HG03159 (cell line): Measurements from ENCODE around the gene ZNF14.
"Not testable (repeated sequence)": the region's sequence is repeated elsewhere in the genome, so short reads cannot be mapped to it uniquely, and the experiment has no call there.

Experiments used
- ATAC-seq: cut with Tn5 transposase; IDR thresholded peaks from one replicate; pipeline ENCODE4 v1.9.1; 2021; ENCODE audit warnings: mild to moderate bottlenecking, moderate library complexity; ENCODE audit not compliant: unreplicated experiment

Gene ZNF14

DNA sequence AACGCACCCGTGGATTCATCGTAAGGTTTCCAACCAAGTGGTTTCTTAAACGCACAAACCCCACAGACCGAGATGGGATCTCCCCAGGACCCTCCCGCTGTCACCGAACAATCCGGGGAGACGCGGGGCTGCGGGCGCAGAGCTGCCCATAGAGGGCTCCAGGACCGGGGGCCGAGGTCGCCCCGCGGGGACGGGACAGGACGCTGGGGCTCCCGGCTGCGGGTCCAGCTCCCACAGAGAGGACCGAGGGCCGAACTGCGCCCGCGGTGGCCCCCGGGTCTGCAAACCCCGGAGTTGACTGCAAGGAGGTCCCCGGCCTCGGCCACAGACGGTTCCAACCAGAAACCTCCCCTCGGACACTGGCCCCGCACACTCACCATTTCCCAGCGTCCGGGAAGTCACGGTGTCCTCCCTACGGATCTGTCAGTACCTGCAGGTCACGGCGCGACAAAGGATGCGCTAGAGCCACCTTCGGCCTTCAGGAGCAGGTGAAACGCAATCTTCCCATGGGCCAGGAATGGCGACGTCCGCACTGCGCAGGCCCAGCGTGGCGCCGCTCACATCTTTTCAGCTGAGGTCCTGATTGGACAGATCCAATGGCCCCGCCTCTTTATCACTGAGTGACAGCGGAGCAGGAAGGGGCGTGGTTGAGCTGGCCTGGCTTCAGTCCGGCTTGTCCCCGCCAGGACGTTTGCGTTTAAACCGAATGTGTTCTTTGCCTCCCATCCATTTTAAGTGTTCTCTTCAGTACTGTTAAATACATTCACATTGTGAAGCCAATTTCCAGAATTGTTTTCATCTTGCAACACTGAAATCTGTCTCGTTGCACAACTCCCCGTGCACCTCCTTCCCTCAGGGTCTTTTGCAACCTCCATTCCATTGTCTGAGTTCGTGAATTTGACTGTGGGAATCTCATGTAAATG lies at the start of gene ZNF14:
ZNF14 (minus strand) TSS at position 534 of the 923 bp plus-strand sequence; CDS start at position 380, 154 bp downstream.
- peak; percentile 99 for ATAC-seq

DNA sequence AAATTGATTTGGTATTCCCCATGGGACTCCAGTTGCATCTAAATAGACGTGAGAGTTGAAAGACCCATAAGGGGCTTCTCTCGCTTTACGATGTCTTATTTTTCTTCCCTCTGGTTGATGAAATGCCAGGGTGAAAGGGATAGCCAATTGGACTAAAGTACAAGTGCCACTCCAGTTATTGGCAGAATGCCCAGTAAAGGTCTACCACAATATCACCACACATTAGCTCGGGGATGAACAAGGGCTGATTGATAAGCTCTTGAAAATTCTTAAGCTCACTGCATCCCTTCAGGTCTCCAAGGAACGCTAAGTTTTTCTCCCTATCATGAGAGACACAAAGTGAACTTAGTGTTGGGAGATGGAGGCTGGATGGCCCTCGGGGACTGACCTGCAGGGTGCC lies 48.9 kb upstream of the ZNF14 start:
- not testable (repeated sequence) for ATAC-seq

DNA sequence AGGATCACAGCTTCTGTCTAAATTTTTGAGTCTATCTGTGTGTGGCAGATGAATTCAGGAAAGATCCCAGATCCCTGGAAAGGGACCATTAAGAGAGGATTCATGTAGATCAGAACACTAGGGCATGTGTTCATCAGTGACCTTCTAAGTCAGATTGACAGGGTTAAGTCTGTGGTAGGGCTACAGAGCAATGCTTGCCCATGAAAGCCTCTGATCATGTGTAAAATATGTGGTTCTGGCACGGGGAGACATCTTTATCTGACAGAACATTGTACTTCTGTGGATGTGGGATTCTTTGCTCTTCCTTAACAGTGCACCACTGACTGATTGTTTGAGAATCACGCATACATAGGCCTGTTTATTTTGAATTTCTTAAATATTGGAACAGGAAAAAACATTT lies 45.8 kb upstream of the ZNF14 start:
- no peak for ATAC-seq

DNA sequence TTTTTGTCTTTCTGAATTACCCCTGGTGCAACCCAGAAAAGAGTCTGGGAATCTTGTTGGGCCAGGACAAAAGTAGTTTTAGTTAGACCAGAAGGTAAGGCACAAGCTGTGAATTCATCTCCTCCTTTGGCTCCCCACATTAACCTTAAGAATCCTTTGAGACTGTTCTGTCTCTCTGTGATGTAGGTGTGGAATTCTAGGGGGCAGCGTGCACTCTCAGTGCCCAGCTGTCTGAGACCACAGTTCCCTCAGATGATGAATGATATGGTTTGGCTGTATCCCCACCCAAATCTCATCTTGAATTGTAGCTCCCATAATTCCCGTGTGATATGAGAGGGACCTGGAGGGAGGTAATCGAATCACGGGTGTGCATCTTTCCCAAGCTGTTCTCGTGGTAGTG lies 44.8 kb upstream of the ZNF14 start:
- ATAC-seq = no peak

DNA sequence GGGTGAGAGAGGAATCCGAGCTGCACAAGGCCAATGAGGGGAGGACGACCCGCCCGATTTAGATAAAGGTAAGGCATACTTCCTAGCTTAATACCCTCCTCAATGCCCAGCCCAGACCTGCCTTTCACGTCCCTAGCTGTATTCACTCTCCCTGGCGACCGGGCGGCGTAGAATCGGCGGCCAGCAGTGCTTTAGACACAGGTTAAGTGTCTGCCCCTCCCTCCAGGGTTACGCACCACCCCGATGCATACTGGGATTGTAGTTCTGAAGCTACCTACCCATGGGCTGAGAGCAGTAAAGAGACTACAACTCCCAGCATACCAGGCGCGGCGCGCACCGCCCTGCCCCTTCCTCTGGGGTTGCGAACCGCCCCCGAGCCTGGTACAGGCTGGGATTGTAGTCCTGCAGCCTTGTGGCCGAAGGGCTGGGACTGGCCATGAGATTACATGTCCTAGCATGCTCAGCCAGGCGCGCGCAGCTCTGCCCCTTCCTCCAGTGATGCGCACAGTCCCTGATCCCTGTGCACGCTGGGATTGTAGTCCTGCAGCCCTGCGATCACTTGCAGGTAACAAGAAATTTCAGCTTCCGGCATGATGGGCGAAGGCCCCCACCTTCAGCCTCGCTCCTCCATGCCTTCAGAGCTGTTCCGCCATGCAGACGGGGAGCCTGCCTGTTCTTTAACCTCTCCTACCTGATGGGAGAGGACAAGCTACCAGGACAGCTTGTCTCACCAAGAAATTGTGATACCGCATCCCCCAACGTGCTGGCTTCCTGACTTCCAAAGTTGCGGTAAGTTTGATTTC lies 43.5 kb upstream of the ZNF14 start:
- peak; percentile 98 for ATAC-seq

DNA sequence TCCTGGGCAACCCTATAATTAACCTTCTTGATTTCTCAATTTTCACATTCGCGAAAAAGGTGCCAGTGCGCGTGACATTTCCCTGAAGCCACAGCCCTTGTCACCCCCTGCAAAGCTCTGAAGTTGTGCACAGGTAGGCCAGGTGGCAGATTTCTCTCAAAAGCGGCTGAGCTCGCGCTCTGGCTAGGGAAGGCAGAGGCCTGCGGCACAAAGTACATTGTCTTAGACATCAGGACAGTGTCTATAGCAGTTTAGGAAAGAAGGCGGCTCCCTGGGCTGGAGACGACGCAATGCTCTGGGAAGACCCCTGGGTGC lies 42.9 kb upstream of the ZNF14 start:
- peak; percentile 25 for ATAC-seq

DNA sequence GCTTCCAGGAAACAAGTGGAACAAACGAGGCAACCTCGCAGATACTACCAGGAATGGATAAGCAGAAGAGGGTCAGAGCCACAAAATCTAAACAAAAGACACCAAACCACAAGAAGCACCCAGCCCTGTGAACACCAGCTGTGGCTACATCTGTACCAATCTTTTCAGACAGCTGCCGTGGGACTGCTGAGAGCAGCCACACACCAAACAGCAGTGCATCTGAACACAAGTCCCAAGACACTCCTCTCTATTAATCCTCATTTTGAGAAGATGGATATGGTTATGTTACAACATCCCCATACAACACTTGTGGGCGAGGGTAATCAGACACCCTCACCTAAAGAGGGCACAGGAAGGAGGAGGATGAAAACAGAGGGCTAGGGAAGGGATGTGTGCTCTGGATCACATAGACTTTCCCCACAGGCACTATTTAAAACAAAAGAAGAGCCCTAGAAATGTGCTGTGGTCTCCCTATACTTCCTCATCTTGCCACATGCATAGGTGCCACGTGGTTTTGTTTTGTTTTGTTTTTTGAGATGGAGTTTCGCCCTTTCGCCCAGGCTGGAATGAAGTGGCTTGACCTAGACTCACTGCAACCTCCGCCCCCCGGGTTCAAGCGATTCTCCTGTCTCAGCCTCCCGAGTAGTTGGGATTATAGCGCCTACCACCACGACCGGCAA lies 41.6 kb upstream of the ZNF14 start:
- no peak for ATAC-seq

DNA sequence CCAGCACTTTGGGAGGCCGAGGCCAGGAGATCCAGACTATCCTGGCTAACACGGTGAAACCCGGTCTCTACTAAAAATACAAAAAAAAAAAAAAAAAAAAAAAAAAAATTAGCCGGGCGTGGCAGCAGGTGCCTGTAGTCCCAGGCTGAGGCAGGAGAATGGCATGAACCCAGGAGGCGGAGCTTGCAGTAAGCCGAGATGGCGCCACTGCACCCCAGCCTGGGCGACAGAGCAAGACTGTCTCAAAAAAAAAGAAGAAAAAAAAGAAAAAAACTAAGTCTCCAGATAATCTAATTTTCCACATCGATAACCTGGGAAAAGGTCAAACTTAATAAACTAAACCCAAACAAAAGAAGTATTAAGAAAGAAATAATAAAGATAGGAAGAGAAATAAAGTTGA lies 39.1 kb upstream of the ZNF14 start:
- not testable (repeated sequence) for ATAC-seq

DNA sequence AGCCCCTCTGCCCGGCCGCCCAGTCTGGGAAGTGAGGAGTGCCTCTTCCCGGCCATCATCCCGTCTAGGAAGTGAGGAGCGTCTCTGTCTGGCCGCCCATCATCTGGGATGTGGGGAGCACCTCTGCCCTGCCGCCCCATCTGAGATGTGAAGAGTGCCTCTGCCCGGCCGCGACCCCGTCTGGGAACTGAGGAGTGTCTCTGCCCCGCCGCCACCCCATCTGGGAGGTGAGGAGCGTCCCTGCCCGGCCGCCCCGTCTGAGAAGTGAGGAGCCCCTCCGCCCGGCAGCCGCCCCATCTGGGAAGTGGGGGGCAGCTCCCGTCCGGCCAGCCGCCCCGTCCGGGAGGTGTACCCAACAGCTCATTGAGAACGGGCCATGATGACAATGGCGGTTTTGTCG lies 37.1 kb upstream of the ZNF14 start:
- not testable (repeated sequence) for ATAC-seq

DNA sequence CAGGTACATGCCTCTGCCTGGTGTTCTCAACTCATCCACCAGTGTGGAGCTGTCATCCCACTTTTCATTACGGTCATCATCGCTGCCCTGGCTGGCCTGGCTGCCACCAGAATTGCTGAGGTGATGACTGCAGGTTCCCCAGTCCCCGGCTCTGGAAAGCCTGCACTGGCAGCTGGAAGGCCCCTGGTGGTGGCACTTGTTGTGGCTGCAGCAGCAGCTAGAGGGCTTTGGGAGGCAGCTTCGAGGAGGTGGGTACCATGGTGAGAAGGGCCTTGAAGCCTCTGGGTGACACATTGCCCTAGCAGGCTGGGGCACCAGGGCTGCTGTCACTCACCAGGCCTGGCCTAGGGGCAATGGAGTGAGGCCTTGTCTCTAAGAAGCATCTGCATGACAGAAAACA lies 25.3 kb upstream of the ZNF14 start:
- ATAC-seq = no peak

DNA sequence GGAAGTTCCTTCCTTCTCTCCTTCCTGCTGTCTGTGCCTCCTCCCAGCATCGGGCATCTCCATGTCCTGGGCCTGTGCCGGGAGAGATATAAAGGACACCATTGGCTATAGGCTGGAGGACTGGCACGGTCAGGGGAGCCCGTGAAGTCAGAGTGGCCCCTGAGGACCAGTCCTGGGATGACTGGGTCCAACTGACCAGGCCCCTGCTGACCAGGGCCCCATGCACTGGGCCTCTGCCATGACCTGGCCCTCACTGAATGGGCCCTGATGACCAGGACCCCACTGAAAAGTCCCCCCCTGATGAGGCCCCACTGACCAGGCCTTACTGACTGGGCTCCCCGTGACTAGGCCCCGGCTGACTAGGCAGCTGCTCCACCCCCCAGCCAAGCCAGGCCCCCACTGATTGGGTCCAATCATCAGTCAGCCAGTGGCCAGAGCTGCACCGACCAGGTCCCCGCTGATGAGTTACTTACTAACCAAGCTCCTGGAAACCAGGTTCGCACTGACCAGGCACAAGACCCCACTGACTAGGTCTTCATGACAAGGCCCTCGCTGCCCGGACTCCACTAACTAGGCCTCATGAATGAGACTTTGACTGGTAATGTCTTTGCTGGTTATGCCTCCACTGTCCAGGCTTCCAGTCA lies 20.0 kb upstream of the ZNF14 start:
- ATAC-seq = no peak

DNA sequence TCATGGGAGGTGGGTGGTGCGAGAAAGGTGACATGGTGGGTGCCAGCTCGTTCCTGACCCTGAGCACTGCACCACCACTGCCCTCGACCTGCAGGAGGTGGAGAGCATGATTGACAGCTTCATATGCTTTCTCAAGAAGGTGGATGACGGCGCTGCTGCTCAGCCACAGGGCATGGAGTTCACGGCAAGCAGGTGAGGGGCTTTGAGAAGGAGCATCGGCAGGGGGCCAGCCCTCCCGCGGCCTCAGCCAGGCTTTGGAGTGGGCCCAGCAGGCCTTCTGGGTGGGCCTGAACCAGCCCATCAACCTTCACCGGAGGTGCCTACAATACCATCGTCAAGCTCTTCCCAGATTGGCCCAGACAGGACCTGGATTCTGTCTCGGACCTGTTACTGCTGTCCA lies 18.9 kb upstream of the ZNF14 start:
- ATAC-seq = no peak

DNA sequence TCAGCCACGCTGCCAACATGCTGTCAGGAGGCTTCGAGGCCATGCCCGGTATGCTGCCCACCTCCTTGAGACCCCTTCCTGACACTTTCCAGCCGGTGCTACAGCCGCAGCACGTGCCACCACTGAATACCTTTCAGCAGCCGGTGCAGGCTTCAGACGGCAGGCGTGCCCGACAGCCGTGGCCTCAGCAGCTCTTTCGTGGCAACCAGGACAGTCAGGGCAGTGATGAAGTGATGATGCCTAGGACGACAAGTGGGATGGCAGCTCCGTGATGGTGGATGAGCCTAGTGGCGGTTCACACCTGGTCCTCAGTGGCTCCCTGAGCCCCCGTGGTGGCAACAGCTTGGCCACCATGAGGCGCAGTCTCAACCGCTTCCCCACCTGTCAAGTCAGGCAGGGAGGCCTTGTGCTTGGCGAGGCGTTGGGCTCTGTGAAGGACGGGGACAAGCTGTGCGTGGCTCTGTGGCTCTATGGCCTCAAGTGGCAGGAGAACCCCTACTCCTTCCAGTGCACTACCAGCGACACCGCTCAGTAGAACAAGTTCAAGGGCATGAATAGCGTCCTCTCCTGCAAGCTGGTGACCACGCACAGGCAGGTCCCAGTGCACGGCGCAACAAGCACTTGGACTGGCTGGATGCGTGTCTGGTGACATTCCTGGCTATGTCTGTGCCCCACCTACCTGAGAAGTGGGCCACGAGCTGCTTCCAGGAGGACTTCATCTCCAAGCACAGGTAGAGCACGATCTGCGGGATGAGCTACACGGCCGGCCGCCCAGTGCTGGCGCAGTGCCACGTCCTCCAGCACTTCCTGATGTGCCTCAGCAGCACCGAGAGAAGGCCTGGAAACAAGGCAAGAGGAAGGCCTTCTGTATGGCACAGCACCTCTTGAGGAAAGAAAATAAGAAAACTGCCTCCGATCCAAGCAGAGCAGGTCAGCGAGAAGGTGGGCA lies 18.2 kb upstream of the ZNF14 start:
- no peak for ATAC-seq

DNA sequence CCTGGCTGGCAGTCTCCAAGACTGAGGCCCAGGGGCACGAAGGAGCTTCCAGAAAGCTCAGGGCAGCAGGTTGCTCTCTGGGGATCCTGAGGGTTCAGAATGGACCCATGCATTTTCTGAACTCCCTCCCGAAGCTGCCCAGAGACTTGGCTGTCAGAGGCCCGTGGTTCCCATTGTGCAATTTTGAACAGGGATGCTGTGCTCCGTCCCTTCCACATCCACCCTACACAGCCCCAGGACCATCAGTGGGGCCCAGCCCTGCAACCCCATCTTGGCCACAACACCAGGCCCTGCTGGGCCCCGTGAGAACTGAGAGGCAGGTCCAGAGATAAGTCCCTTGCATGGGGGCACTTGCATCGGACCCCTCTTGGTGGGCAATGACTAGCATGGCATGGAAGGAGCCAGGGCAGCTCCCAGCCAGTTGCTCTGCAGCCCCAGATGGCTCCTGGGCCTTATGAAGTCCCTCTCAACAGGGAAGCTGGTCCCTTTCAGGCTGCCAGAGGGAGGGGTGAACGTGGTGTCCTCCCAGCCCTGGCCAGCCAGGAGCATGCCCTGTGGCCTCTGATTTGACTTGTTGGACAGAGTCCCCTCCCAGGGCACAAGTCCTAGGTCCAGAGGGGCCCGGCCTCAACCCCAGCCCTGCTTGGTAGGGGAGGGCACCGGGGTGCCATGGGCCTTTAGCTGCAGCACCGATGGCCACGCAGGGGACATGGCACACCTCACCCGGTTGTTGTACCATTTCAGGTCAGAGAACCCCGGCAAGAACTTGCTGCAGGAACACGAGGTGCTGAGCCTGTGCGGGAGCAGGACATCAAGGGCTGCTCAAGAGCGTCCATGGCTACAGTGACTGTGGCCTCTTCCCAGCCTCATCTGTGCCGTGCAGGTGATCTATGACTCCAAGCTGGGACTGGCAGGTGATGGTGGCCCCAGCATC lies 17.3 kb upstream of the ZNF14 start:
- no peak for ATAC-seq

DNA sequence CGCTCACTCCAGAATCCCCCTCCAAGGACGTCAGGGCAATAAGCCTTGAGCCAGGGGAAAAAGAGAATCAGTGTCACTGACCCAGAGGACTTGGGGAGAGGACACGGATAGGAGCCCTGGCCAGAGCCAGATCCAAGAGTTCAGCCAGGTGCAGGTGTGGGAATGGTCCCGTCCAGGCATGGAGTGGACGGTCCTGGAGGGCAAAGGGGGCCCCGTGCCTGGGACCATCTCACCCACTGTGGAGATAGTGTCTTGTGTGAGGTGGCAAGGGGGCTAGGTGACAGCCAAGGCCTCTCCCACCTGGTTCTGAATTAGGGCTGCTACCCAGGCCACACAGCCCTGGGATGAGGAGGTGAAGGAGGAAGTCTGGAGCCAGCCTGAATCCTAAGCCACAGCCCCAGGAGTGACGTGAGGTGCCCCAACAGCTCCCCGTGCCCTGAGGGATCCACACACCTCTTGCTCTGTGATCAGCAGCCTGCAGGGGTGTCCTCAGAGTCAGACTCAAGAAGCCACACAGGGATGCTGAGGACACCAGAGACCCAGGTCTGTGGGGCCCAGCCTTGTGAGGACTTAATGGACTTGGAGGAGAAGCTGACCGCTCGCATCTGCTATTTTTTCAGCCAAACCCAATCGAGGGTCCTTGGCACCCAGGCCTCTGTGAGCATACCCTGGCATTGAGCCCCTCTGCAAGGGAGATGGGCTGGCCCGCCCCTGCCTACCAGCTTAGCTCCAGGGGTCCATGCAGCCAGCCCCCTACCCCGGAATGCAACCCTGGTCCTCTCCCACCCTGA lies 16.4 kb upstream of the ZNF14 start:
- ATAC-seq = no peak

DNA sequence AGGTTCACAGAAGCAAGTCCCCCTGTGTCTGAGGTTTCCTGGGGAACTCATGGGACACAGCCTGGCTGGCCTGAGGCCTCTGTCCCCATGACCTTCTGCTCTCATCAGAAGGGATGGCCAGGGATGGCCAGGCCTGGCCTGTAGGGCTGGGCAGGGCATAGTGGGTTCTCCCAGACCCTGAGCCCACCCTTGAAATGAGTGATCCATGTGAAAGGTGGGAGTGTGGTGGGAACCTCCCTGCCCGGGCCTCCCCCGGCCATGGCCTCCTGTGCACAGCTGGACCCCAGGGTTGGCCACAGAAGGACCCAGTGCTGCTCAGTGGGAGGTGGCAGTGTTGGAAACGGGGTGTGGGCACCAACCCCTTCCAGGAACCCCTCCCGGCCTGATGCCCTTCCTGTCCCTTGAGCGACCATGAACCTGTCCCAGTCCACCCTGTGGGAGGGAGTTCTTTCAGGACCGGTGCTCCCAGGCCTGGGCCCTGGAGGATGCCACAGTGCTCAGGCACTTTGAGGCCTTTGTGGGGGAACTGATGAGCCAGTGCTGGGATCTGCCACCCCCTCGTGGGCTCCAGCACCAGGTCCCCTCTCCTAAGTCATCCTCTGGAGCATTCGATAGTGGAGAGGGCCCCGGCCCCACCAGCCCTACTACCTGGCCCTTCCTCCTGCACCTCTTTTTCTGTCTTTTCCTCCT lies 15.5 kb upstream of the ZNF14 start:
- no peak for ATAC-seq
